ENCODE results near the gene MAP6.

The MAP6 gene

DNA sequence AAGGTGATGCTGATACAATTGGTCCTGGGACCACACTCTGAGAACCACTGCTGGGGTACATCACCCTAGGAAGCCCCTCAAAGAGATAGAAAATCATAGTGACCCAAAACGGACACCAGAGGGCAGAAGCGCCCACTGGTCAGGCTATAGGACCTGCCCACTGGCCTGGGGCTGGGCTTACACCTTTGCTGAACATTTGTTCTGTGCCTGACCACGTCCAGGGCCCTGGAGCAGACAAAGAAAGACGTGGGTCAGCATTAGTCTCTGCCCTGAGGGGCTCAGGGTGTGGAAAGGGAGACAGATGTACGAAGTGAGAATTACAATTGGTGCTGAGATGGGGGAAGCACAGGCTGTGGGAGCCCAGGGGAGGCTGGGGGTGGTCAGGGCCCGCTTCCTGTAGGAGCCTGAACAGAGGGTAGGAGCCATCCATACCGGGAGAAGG, 121.2 kb downstream of the MAP6 start:
- DNase-seq, result peak; percentile 83
- Histone ChIP-seq H3K4me3 (ENCODE audit: low read depth, low read length) (no peak overlapping the region), H3K27me3 (ENCODE audit: insufficient read depth, low read depth, severe bottlenecking) (no peaks in the 10 kb centered on the region), H3K27ac (peak overlapping the region; percentile 66), H3K9me3 (ENCODE audit: severe bottlenecking) (peaks cover 2% of the 10 kb centered on the region), H3K36me3 (no peaks in the 10 kb centered on the region)
- TF ChIP-seq, protein P1, sequence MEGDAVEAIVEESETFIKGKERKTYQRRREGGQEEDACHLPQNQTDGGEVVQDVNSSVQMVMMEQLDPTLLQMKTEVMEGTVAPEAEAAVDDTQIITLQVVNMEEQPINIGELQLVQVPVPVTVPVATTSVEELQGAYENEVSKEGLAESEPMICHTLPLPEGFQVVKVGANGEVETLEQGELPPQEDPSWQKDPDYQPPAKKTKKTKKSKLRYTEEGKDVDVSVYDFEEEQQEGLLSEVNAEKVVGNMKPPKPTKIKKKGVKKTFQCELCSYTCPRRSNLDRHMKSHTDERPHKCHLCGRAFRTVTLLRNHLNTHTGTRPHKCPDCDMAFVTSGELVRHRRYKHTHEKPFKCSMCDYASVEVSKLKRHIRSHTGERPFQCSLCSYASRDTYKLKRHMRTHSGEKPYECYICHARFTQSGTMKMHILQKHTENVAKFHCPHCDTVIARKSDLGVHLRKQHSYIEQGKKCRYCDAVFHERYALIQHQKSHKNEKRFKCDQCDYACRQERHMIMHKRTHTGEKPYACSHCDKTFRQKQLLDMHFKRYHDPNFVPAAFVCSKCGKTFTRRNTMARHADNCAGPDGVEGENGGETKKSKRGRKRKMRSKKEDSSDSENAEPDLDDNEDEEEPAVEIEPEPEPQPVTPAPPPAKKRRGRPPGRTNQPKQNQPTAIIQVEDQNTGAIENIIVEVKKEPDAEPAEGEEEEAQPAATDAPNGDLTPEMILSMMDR (IDR thresholded peaks at IDR 0.05; ENCODE audit: low read depth, low read length), result peak; percentile 81

GRCh38 chr11:75547177-75547576, 121.7 kb downstream of the MAP6 start:
- TF ChIP-seq, protein P1 (IDR thresholded peaks at IDR 0.05; ENCODE audit: low read depth, low read length), result no peak
- H3K27me3 ChIP-seq (ENCODE audit: insufficient read depth, low read depth, severe bottlenecking), result no peaks in the 10 kb centered on the region

GRCh38 chr11:75543806-75544205, 125.0 kb downstream of the MAP6 start:
- Histone ChIP-seq H3K9me3 (ENCODE audit: severe bottlenecking) (no peaks in the 10 kb centered on the region), H3K27ac (no peak overlapping the region), H3K36me3 (no peaks in the 10 kb centered on the region), H3K4me3 (ENCODE audit: low read depth, low read length) (no peak overlapping the region), H3K27me3 (ENCODE audit: insufficient read depth, low read depth, severe bottlenecking) (no peaks in the 10 kb centered on the region)
- DNase-seq, result no peak
- TF ChIP-seq, protein P1 (IDR thresholded peaks at IDR 0.05; ENCODE audit: low read depth, low read length), result no peak

More at GRCh38 chr11:75547177-75547576, 121.7 kb downstream of the MAP6 start:
- Histone ChIP-seq H3K27ac (no peak overlapping the region), H3K36me3 (no peaks in the 10 kb centered on the region), H3K4me3 (ENCODE audit: low read depth, low read length) (no peak overlapping the region), H3K9me3 (ENCODE audit: severe bottlenecking) (peaks cover 2% of the 10 kb centered on the region)
- no peak for DNase-seq

DNA sequence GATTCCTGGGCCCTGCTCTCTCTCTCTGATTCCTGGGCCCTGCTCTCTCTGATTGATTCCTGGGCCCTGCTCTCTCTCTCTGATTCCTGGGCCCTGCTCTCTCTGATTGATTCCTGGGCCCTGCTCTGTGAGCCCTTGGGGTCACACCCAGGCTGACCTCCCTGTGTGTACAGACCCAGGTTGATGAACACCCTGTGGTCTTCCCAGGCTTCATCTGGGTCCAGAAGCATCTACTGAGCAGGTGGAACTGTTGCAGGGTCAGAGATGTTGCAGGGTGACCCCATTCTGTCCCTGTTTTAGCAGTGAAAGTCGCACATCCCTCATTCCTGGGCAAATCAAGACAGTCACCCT, 126.8 kb downstream of the MAP6 start:
- no peak overlapping the region for H3K4me3 ChIP-seq (ENCODE audit: low read depth, low read length)
- no peaks in the 10 kb centered on the region for H3K27me3 ChIP-seq (ENCODE audit: insufficient read depth, low read depth, severe bottlenecking)
- H3K36me3 ChIP-seq, result no peaks in the 10 kb centered on the region
- H3K27ac ChIP-seq, result no peak overlapping the region
- TF ChIP-seq, protein P1 (IDR thresholded peaks at IDR 0.05; ENCODE audit: low read depth, low read length), result no peak
- H3K9me3 ChIP-seq (ENCODE audit: severe bottlenecking), result no peaks in the 10 kb centered on the region
- DNase-seq, result no peak

- H3K27ac ChIP-seq, result no peak overlapping the region
- H3K9me3 ChIP-seq (ENCODE audit: severe bottlenecking), result no peaks in the 10 kb centered on the region
- no peaks in the 10 kb centered on the region for H3K27me3 ChIP-seq (ENCODE audit: insufficient read depth, low read depth, severe bottlenecking)
- TF ChIP-seq, protein P1 (IDR thresholded peaks at IDR 0.05; ENCODE audit: low read depth, low read length), result no peak
- no peak overlapping the region for H3K4me3 ChIP-seq (ENCODE audit: low read depth, low read length)
- no peak for DNase-seq
- no peaks in the 10 kb centered on the region for H3K36me3 ChIP-seq
Measured at GRCh38 chr11:75541193-75542087, 127.4 kb downstream of the MAP6 start.

All from WERI-Rb-1 (cell line).